IPS DF 4.7 (cell line): ENCODE results near the gene NFYC.
"Not testable (repeated sequence)": the region's sequence is repeated elsewhere in the genome, so short reads cannot be mapped to it uniquely, and the experiment has no call there.

Experiments
- DNase-seq: peaks from one replicate; pipeline ENCODE4 v3.0.0-alpha.2; 2013; ENCODE audit warnings: low spot score; ENCODE audit errors: extremely low read depth

The NFYC gene

DNA sequence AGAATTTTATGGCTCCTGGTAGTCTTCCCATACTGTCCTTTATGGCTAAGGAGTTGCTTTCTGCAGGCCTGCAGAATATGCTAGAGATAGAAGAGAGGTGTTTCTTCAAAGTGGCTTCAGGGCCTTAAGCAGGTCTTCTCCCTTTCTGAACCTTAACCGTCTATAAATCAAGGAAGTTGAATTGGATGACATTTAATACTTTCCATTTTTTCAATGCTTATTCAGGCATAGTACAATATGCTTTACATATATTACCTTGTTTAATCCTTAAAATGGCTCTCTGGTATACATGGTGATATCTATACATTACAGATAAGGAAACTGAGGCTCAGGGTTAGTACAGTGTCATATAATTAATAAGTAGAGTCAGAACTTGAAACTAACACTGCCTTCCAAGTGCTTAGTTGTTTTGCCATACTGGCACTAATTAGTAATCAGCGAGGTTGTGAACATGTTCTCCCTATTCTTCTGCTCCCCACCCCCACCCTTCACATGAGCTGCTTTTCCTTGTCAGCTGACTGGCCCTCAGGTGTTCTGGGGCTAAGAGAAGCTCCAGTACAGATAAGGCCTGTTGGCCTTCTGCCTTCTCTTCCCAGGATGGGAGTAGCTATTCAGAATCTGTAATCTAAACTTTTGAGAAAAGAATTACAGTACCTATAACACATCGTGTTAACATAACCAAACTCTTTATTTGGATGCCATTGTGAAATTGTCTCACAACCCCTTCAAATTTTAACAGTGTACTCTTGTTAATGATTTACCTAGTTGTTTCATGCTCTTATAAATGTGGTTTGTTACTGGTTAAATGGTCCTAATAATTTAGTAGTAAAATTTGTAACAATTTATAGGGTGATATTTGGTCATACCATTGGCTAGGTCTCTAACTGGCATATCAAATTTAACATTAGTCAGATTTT is 13.6 kb downstream of the NFYC start:
- no peak for DNase-seq

DNA sequence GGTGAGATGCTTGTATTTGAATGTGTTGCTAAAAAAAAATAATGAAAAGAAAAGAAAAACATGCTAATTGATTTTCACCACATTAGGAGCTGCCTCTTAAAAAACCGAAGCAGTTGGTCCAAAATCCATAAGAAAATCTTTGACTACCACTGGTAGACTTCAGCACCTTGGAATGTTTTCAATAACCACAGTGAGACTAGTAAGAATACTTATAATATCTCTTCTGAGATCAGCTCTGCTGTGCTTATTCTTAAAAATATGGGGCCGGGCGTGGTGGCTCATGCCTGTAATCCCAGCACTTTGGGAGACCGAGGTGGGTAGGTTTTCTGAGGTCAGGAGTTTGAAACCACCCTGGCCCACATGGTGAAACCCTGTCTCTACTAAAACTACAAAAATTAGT is 15.1 kb downstream of the NFYC start:
- no peak for DNase-seq

DNA sequence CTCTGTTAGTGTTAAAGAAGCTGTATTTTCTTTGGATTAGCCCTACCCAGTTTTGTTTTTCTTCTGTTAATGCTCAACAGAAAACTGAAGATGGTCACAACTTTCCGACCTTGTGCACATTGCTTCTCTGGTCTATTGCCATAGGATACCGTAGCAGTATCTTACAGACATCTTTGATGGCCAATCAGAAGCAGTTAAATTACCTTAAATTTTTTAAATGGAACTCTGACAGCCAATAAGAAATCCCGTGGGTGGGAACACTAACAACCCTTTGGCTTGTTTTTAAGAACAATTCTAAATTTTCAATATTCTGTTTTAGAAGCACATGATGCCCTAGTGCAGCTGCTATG is 17.2 kb downstream of the NFYC start:
- DNase-seq, result peak; percentile 76

DNA sequence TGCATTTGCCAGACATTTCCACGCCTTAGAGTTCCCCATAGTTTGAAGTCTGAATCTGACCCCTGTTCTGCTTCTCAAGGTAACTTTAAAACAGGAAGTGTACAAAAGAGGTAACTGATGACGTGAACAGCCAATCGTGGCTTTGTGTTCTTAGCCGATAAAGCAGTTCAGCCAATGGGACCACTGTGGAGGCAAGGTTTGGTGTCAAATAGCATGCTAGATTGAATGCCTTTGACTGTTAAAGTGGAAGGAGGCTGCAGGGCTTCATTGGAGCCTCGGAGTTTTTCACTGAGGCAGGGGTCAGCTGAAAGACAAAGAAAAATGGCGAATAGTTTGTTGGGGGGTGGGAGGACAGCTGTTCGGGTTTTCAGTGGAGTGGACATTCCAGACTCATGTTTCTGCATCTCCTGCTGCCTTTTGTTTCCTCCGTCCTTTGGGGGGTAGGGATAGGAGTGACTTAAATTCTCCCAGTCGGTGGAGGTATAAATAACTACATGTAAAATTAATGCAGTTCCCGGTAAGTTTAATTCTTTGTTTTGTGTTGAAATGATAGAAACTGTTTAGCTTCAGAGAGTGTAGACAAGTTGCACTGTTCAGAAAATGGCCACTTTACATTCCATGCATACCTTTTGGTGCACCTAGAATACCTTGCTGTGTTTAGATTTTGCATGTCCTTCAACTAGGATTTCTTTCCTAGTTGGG is 17.7 kb downstream of the NFYC start:
- DNase-seq, result peak; percentile 98

DNA sequence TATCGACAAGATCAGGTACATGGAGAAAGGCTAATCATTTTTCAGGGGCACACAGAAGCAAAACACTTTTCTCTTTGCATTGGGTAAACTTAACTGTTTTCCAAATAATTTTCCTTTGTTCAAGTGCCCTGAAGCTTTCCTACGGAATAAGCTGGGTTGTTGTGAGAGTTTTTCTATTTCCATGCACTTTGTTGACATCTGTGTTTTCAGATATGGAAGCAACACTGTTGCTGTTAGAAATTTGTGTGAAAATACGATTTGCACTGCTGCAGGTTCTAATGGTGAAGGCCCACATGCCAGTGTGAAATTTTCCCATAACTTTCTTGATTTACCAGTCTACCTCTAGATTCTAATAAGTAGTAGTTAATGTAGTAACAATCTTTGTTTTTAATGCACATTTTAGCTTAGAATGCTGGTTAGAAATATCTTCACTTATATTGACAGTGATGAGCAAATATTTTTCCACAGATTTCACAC is 18.3 kb downstream of the NFYC start:
- DNase-seq, result no peak

DNA sequence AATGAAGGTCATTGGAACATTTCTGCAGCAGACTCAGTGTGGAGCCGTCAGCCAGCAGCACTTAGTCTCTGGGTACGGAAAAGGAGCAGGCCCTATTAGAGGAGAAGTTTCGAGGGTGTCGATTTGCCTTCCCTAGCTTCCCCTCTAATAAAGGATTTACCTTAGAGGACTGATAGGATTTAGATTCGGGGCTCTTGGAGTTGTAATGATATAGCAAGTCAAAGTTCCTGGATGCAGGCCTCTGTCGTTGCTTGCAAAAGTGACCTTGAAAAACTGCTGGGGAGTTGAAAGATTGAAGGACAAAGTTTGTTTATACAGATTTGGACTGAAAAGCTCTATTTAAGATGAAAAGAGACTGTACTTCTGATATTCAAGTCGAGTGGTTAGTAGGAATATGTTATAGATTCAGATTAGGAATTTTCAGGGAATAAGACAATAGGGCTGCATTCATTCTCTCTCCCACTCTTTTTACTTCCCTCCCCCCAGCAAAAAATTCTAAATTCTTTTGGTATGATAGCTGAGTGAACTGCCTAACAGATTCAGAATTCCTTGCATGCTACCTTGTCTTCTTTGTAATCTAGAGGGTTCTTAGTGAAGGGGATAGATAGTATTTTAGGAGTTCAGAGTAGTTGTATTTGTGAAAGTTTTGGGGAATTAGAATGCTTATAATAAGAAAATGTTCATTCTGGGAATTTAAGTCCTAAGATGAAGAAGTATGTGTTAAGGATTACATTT is 19.2 kb downstream of the NFYC start:
- no peak for DNase-seq

DNA sequence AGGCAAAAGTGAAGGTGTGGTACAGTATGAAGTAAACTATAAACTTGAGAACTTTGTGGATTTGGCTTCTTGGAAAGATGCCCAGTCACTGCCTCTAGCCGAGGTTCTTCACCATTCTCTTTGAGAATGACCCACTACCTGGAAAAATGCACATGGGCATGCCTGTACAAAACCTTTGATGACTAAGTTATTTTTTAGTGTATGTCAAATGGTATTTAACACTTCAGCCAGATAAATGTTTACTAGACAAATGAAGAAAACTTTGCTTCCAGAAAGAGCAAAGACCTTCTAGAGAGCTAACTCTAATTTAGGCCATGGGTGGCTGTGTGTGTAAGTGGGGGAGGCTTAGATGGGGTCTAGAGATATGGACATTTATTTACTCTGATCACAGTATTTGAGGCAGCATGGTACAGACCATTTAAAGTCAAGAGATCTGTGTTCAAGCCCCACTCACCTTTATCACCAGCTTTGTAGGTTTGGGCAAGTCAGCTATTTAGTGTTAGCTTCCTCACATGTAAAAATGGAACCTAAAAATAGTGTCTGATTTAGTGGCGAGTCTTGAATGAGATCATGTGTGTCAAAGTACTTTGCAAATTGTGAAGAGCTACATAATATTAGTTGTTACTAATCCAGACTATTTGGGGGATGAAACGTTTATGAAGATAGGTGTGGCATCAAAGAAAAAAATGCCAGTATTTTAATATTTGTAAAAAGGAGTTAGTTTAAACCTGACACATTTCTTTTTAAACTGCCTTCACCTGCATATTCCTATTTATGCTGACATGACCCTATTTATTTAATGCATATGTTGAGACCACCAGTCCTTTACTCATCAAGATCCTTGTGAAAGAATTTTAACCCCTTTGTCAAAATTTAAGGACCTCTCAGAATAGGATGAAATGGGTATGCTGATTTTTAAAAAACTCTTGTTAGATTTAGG is 20.2 kb downstream of the NFYC start:
- DNase-seq, result no peak

DNA sequence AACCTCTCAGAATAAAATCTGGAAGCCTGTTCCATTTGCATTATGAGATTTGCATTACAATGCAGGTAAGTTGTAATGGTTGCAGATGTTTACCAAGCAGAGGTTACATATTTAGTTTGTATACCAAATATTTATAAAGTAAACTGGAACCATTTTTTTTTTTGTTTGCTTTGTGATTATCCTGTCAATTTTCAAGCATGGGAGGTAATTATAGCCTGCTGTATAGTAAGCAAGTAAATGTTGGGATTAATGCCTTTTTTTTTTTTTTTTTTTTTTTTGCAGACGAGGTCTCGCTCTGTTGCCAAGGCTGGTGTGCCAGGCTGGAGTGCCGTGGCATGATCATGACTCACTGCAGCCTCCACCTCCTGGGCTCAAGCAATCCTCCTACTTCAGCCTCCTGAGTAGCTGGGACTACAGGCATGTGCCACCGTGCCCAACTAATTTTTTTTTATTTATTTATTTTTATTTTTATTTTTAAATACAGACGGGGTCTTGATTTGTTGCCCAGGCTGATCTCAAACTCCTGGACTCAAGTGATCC is 21.0 kb downstream of the NFYC start:
- DNase-seq, result no peak

DNA sequence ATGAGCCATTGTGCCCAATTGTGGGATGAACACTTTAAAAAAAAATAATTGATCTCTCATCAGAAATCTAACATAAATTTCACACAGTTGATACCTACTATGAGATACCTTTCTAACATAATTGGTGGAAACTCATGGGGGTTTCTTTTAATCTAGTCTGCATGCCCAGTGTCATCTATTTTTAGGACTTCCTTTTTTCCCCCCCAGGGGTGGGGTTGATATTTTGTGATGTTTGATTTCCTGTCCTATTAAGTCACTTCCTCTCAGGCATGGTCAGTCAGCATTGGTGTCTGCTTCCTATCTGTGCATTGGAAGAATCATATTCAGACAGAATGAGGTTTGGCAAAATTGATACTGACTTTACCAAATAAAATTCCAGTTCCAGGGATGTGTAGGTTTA is 21.5 kb downstream of the NFYC start:
- DNase-seq, result no peak

DNA sequence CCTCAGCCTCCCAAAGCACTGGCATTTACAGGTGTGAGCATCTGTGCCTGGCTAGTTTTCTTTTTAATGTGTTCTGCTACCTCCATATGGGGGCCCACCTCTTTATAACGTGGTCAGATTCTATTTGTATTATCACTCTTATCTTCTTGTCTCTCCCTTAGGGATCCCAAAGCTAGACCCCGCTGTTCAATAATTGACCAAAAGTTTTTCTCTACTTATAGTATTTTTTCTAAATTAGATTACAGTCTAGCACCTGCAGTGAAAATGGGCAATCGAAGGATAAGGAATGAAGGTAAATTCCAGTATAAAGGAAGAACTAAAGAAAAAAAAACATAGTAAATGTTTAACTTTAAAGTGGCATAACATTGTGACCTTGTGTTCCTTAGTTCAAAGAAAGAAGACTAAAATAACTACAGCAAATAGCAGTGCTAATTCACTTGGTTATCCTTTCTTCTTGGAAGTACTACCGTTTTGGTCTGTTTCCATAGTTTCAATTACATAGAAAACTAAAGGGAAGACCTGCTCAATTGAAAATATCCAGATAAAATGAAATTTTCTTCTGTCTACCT is 24.1 kb downstream of the NFYC start:
- DNase-seq, result no peak

DNA sequence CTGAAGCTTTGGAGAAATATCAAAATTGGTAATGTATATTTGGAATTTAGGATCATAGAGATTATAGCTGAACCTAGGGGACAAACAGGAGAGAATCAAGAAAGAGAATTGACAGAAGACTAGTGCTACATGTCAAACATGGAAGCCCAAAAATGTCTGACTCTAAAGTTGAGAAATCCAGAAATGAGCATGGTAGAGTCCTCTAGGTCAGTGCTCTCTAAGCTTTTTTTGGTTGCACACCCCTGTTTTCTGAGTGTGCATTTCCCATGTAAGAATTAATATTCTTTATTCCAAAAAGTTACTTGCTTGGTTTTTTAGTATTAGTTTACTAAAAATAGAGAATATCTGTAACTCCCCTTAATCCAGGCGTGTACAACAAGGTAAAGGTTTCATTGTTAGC is 25.6 kb downstream of the NFYC start:
- no peak for DNase-seq

DNA sequence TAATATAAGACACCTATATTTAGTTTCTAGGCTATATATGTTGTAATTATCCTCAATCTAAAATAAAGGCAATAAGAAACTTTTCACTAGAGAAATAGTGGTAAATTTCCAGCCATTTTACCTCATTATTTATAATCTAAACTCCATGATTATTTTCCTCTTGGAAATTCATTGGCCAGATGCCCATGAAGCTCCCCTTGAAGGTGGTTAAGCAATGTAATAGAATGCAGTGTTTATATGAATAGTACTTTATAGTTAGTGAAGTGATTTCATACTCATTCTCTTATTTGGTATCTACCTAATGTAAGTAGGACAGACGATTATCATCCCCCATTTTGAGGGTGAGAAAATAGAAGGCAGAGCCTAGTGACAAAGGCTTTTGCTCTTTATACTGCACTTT is 26.5 kb downstream of the NFYC start:
- DNase-seq, result no peak

DNA sequence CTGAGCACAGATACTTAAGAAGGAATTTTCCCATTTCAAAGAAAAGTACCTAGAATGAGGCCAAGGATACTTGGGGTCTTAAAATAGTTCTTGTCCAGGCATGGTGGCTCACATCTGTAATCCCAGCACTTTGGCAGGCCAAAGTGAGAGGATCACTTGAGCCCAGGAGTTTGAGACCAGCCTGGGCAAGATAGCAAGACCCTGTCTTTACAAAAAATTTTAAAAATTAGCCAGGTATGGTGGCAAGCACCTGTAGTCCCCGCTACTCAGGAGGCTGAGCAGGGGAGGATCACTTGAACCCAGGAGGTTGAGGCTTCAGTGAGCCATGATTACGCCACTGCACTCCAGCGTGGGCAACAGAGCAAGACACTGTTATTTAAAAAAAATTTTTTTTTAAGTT is 29.0 kb downstream of the NFYC start:
- DNase-seq, result no peak

DNA sequence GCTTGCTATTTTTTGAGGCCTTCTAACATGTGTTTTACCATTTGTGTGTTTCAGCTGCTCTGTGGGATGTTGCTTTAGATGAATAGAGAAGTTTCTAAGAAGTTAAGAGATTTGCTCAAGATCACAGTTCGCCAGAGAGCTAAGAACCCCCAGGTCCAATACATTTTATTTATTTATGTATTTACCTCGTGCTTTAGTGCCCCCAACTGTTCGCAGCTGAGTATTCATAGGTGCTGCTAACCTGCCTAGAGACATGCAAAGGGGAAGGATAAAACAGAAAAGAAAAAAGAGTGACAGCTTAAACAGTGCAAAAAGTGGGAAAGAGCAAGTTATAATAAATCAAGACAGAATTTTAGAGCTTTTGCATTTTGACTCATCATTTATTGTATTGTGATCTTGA is 31.1 kb downstream of the NFYC start:
- no peak for DNase-seq

DNA sequence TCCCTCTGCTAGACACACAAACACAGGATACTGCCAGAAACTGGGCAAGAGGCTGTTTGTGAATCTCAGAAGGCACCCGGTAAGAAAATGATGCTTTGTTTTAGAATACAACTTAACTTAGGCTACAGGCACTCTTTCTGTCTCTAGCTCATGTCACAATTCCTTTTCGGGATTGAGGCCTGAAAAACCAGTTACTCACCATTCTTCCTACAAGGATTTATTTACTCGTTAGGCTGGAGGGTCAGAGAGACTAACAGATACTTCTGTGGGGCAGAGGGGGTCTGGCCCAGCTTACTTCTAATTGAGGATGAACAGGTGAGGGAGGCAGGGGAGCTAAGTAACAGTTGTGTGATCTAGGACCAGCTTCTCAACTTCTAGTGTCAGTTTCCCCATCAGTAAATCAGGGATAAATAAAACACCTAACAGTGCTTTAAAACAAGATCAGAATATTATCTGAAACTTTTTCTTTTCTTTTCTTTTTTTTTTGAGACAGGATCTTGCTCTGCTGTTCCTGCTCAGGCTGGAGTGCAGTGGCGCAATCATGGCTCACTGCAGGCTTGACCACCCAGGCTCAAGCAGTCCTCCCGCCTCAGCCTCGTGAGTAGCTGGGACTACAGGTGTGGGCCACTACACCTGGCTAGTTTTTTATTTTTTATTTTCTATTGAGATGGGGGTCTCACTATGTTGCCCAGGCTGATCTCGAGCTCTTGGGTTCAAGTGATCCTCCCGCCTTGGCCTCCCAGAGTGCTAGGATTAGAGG is 31.9 kb downstream of the NFYC start:
- DNase-seq, result no peak

DNA sequence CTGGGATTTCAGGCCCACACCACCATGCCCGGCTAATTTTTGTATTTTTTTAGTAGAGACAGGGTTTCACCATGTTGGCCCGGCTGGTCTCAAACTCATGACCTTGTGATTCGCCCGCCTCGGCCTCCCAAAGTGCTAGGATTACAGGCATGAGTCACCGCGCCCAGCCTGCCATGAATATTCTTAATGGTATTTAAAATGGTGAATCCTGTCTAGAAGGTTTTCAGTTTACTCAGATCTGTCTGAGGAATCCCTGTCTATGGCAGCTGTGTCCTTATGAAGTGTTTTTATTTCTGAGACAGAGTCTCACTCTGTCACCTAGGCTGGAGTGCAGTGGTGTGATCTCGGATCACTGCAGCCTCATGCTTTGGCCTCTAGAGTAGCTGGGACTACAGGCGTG is 36.2 kb downstream of the NFYC start:
- DNase-seq, result not testable (repeated sequence)

DNA sequence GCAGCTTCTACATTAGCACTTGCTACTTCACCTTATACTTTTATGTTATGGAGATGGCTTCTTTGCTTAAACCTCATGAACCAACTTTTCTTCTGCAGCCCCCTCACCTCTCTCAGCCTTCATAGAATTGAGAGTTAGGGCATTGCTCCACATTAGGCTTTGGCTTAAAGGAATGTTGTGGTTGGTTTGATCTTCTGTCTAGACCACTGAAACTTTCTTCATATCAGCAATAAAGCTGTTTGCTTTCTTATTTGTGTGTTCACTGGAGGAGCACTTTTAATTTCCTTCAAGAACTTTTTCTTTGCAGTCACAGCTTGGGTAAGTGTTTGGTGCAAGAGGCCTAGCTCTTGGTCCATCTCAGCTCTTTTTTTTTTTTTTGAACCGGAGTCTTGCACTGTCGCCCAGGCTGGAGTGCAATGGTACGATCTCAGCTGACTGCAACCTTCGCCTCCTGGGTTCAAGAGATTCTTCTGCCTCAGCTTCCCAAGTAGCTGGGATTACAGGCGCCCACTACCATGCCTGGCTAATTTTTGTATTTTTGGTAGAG is 37.9 kb downstream of the NFYC start:
- not testable (repeated sequence) for DNase-seq

DNA sequence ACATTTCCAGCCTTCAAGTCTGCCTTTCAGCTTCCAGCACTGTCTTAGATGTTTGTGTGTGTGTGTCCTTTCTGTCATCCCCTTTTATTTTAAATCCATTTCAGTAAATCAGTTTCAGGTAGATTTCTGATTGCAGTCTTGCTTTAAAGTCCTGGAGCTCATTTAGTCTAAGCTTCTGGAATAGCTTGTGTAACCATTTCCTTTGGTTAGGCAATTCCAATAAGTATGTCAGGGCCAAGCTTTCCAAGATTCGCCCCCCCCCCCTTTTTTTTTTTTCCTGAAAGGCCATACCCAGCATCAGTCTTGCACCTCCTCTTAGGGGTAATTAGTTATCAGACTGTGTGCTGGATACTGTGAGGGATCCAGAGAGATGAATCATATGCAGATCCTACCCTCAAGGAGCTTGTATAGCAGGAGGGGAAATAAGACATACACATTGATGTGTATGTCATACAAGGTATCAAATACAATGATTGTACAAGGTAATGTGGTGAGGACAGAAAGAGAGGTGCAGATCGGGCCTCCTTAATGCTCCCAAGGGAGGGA is 41.3 kb downstream of the NFYC start:
- no peak for DNase-seq
